HepG2 (cell line): Measurements from ENCODE around the gene CDCP2. TPM values are rescaled to one million over a fixed set of nuclear protein-coding genes. Genes with fewer than 3 reads are reported as not detected.
A peak's percentile ranks its signal among the peaks of the same experiment; 100 is the strongest.

ENCODE experiments used
- ATF1 ChIP-seq: IDR thresholded peaks from 2 replicates; pipeline ENCODE4 v1.6.1; 2016; ENCODE audit warnings: mild to moderate bottlenecking, control low read depth
- GLI4 ChIP-seq: sonication (generic); formaldehyde crosslinking; IDR thresholded peaks from 2 replicates; pipeline ENCODE4 v1.5.1; 2020; ENCODE audit warnings: missing genetic modification reagents, mild to moderate bottlenecking, moderate library complexity, borderline replicate concordance
- HIC2 ChIP-seq: sonication (generic); formaldehyde crosslinking; IDR thresholded peaks from 2 replicates; pipeline ENCODE4 v1.9.0; 2022; ENCODE audit warnings: low read depth, missing genetic modification reagents
- PHF20 ChIP-seq: sonication (generic); formaldehyde crosslinking; IDR thresholded peaks from 2 replicates; pipeline ENCODE4 v1.5.0; 2020; ENCODE audit warnings: mild to moderate bottlenecking, missing genetic modification reagents
- SCMH1 ChIP-seq: sonication (generic); formaldehyde crosslinking; IDR thresholded peaks from 2 replicates; pipeline ENCODE4 v1.9.0; 2021; ENCODE audit warnings: missing genetic modification reagents, mild to moderate bottlenecking, borderline replicate concordance
- SOX6 ChIP-seq, 2 experiments: fragments of 450-650 bp in 1 of 2; sonication (generic) in 1 of 2; formaldehyde crosslinking in 1 of 2; IDR thresholded peaks; 2 replicates each; pipeline versions ENCODE4 v1.4.0 to v1.6.1; 2017 to 2020; ENCODE audit warnings: antibody characterized with exemption in 1 of 2, mild to moderate bottlenecking in 1 of 2, missing genetic modification reagents in 1 of 2
- TRIM24 ChIP-seq: sonication (generic); formaldehyde crosslinking; IDR thresholded peaks from 2 replicates; pipeline ENCODE4 v1.8.0; 2022; ENCODE audit warnings: mild to moderate bottlenecking, missing genetic modification reagents
- ZEB1 ChIP-seq: IDR thresholded peaks from 2 replicates; pipeline ENCODE4 v1.6.1; 2012; ENCODE audit warnings: mild to moderate bottlenecking, low read depth, inconsistent platforms; ENCODE audit not compliant: insufficient replicate concordance
- ZNF18 ChIP-seq: sonication (generic); formaldehyde crosslinking; IDR thresholded peaks from 2 replicates; pipeline ENCODE4 v1.8.0; 2022; ENCODE audit warnings: mild to moderate bottlenecking, missing genetic modification reagents; ENCODE audit not compliant: insufficient replicate concordance
- ZNF207 ChIP-seq: fragments of 450-650 bp; IDR thresholded peaks from 2 replicates; pipeline ENCODE4 v1.6.1; 2016; ENCODE audit warnings: antibody characterized with exemption, borderline replicate concordance
- ZNF496 ChIP-seq: sonication (generic); formaldehyde crosslinking; IDR thresholded peaks from 2 replicates; pipeline ENCODE4 v1.8.1; 2023; ENCODE audit warnings: mild to moderate bottlenecking, moderate library complexity, missing genetic modification reagents; ENCODE audit not compliant: insufficient replicate concordance
- ZNF646 ChIP-seq: sonication (generic); formaldehyde crosslinking; IDR thresholded peaks from 2 replicates; pipeline ENCODE4 v1.9.0; 2021; ENCODE audit warnings: mild to moderate bottlenecking, missing genetic modification reagents
- ZNF724P ChIP-seq: sonication (generic); formaldehyde crosslinking; IDR thresholded peaks from 2 replicates; pipeline ENCODE4 v1.8.0; 2022; ENCODE audit warnings: missing genetic modification reagents, borderline replicate concordance
- ZNF746 ChIP-seq: sonication (generic); formaldehyde crosslinking; IDR thresholded peaks from 2 replicates; pipeline ENCODE4 v1.8.0; 2022; ENCODE audit warnings: mild to moderate bottlenecking, missing genetic modification reagents
- polyA plus RNA-seq, 8 experiments: library from polyadenylated mRNA; depleted of rRNA in 3 of 8; stranded (reverse) in 7 of 8; unstranded in 1 of 8; fragments of >200 nt; fragmentation: Illumina TruSeq in 4 of 8; extraction: Trizol in 4 of 8; gene quantifications; 2 replicates each; pipeline versions ENCODE4 v1.2.1 to v1.2.3, GENCODE V29; 2011 to 2016; ENCODE audit warnings: low read depth in 4 of 8, missing spikeins in 1 of 8, mixed read lengths in 1 of 8; ENCODE audit not compliant: insufficient read depth in 1 of 8
- total RNA-seq, 5 experiments: library from RNA; depleted of rRNA; stranded (reverse); fragments of >200 nt; fragmentation: Illumina TruSeq; extraction: Trizol; gene quantifications; 2 replicates each; pipeline ENCODE4 v1.2.3, GENCODE V29; 2016; ENCODE audit warnings: low read depth in 1 of 5

The CDCP2 gene
- total and polyA plus RNA-seq, 2 of the 13 experiments (the other 11 are each of a cell fraction or from before 2014, with no cell fraction given) = not detected

GRCh38 chr1:54120018-54120697 lies 32.6 kb downstream of the CDCP2 start (continued):
- TF ChIP-seq ZNF746 (CRISPR knock-in tag) (no peak), ZNF724P (CRISPR knock-in tag) (no peak), ZNF18 (no peak), ZNF496 (CRISPR knock-in tag) (no peak), SOX6 (IDR thresholded peaks at IDR 0.05) (0 out of 2 replicates have a peak, but pooled peaks have one; percentile 35), SOX6 (CRISPR knock-in tag; IDR thresholded peaks at IDR 0.05) (no peak), PHF20 (CRISPR knock-in tag) (no peak), HIC2 (CRISPR knock-in tag) (no peak), ZNF207 (no peak), GLI4 (CRISPR knock-in tag) (no peak), ATF1 (CRISPR knock-in tag) (no peak), ZNF646 (CRISPR knock-in tag) (peak; percentile 92), SCMH1 (CRISPR knock-in tag) (no peak), TRIM24 (no peak), ZEB1 (no peak)
